ENCODE results near the gene SPTBN4.
A peak's percentile ranks its signal among the peaks of the same experiment; 100 is the strongest.
"Not testable (repeated sequence)": the region's sequence is repeated elsewhere in the genome, so short reads cannot be mapped to it uniquely, and the experiment has no call there.

The SPTBN4 gene

GRCh38 chr19:40442328-40443130 is 24.3 kb upstream of the SPTBN4 start:
- DNase-seq: no peak

- DNase-seq: peak; percentile 99
These were observed 23.4 kb upstream of the SPTBN4 start for GRCh38 chr19:40443131-40443999.

- DNase-seq: peak; percentile 98
These were observed 22.6 kb upstream of the SPTBN4 start, which contains the start of gene SERTAD3 for GRCh38 chr19:40444000-40444824. Gene SERTAD3 (minus strand): TSS chr19:40444335. CDS start chr19:40442080, 2,255 bp downstream.

GRCh38 chr19:40444825-40445312 is 21.9 kb upstream of the SPTBN4 start:
- DNase-seq: no peak

GRCh38 chr19:40445780-40446262 is 21.0 kb upstream of the SPTBN4 start:
- peak; percentile 16 for DNase-seq

GRCh38 chr19:40446263-40446784 is 20.5 kb upstream of the SPTBN4 start:
- no peak for DNase-seq

GRCh38 chr19:40449506-40449905 is 17.3 kb upstream of the SPTBN4 start:
- DNase-seq: no peak

GRCh38 chr19:40450664-40451063 is 16.1 kb upstream of the SPTBN4 start:
- DNase-seq: no peak

- no peak for DNase-seq
These were observed 14.8 kb upstream of the SPTBN4 start for GRCh38 chr19:40452016-40452415.

GRCh38 chr19:40453151-40453735 is 13.6 kb upstream of the SPTBN4 start:
- DNase-seq: no peak

GRCh38 chr19:40453943-40454342 is 12.9 kb upstream of the SPTBN4 start:
- not testable (repeated sequence) for DNase-seq

- no peak for DNase-seq
These were observed 9.8 kb upstream of the SPTBN4 start for GRCh38 chr19:40457048-40457447.

GRCh38 chr19:40457953-40458596 is 8.7 kb upstream of the SPTBN4 start:
- no peak for DNase-seq

GRCh38 chr19:40458597-40458974 is 8.2 kb upstream of the SPTBN4 start:
- no peak for DNase-seq

GRCh38 chr19:40460185-40460584 is 6.6 kb upstream of the SPTBN4 start:
- DNase-seq: no peak

- no peak for DNase-seq
These were observed 5.1 kb upstream of the SPTBN4 start for GRCh38 chr19:40461669-40462221.

GRCh38 chr19:40463587-40464037 is 3.2 kb upstream of the SPTBN4 start:
- not testable (repeated sequence) for DNase-seq

GRCh38 chr19:40464059-40465024 is 2.5 kb upstream of the SPTBN4 start:
- peak; percentile 84 for DNase-seq

- peak; percentile 26 for DNase-seq
These were observed 1.7 kb upstream of the SPTBN4 start for GRCh38 chr19:40465025-40465556.
